GM19099 (cell line): ENCODE data around the gene PFKFB2.

ENCODE experiments used
- POLR2A ChIP-seq: IDR thresholded peaks from 3 replicates; pipeline ENCODE4 v1.6.1; 2011; ENCODE audit warnings: low read depth; ENCODE audit not compliant: insufficient read length; ENCODE audit errors: extremely low read depth

PFKFB2 gene

DNA sequence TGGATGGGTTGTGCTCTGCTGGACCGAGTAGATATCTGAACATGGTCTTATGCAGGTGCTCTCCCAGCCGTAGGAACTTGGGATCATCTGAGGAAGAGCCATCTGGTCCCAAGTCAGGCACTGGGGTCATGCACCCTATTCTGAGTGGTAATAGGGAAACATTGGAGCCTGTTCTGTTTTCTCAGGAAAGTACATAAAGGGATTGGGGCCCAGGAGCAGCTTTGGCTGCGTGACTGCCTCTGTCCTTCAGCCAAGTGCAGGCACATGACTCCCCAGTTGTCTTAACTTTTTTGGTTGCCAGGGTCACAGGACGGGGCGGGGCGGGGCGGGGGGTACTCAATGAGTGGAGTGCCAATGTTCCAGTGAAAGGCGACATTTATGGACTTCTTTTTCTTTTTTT, 11.5 kb downstream of the PFKFB2 start:
- no peak for TF ChIP-seq POLR2A

DNA sequence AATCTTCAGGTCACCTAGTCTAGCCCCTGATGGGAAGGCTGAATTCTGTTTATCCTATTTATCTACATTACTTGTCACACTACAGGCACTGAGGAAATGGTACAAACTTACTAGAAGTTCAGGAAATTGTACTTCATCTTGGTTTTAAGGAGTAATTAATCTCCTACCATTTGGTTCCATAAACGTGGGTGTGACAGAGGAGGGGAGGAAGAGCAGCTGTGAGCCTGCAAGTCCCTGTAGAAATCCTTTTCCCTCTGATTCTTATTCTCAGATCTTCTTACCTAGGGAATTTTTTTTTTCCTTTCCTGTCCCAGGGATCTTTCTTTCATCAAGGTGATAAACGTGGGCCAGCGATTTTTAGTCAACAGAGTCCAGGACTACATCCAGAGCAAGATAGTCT, 14.1 kb downstream of the PFKFB2 start:
- no peak for TF ChIP-seq POLR2A

DNA sequence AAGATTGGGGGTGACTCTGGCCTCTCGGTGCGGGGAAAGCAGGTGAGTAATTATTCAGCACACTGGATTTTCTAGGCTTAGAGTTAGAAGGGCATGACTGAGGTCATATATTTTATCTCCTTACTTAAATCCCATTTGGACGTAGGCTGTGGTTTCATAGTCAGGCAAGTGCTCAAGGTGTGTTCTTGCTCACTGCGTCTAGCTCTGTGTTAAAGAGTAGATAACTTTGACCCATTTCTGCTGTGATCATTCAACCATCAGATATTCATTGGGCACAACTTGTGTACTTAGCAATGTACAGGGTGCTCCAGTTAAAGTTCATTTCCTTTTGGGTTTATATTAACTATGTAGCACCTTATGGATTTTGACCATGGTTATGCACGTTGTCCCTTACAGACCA, 14.6 kb downstream of the PFKFB2 start:
- no peak for TF ChIP-seq POLR2A

DNA sequence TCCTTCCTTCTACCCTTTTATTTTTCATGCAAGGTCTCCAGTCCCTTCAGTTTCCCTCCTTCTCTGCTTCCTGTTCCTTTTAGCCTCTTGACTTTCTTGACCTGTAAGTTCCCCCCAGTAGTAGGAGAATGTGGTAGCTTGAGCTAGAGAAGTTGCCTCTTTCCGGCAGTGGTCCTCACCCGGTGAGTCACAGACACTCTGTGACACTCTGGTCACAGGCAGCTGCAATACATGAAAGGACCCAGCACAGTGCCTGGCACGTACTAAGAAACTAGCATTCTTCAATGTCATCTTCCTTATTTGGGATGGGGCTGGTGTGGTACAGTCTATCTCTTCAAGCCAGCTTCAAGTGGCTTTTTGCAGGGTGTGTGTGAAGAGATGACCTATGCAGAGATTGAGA, 16.0 kb downstream of the PFKFB2 start:
- no peak for TF ChIP-seq POLR2A

DNA sequence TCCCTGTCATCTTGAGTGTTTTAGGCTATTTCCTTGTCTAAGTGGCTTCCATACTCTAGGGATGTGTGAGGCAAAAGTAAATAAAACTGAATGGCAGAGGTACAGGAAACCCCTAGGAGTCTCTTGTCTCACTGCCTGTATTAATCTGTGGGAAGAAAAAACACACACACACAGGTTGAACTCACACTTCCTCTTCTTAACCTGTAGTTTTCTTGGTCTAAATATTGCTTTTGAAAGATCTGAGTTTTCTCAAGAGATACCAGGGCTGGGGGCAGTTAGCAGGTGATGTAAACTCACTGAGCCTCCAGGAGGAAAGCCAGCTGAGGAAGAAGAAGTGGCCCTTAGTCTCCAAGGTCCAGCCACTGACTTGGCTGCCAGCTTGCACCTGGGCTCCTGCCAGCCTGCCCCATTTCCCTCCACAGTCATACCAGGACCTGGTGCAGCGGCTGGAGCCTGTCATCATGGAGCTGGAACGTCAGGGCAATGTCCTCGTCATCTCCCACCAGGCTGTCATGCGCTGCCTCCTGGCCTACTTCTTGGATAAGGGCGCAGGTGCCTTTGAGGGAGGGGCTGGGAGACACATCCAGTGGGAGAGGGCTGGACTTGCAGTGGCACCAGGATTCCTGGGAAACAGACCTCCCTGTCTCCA, 16.9 kb downstream of the PFKFB2 start:
- TF ChIP-seq POLR2A: no peak

DNA sequence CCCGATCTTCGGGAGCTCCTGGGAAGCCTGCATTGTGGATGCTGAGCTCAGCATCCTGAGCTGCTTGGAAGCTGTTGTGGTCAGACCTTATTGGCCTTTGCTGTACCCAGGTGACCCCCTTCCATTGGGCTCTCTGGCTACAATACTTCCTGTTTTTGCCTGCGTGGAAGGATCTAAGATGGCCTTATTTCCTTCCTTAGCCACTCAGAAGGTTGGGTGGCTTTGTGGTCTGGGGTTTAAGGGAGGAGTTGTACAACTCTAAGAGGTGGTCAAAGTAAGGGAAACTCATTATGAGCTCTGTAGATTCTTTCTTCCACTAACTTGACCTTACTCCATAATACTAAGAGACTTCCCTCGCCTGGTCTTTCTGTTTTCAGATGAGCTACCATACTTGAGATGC, 17.7 kb downstream of the PFKFB2 start:
- no peak for TF ChIP-seq POLR2A

DNA sequence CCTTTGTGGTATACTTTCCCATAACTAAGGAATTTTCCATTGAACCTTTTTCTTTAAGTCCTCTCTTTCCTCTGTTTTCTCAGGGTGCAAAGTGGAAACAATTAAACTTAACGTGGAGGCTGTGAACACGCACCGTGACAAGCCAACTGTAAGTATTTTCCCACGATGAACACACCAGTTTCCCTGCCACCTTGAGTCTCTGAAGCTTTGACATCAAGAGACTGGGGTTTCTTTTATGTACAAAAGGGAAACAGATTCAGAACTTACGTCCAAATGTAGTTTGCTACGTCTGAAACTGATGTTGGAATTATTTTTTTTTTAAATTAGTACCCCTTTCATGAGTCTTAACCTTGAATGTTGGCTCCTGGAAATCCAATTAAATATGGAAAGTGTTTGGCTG, 18.4 kb downstream of the PFKFB2 start:
- no peak for TF ChIP-seq POLR2A

DNA sequence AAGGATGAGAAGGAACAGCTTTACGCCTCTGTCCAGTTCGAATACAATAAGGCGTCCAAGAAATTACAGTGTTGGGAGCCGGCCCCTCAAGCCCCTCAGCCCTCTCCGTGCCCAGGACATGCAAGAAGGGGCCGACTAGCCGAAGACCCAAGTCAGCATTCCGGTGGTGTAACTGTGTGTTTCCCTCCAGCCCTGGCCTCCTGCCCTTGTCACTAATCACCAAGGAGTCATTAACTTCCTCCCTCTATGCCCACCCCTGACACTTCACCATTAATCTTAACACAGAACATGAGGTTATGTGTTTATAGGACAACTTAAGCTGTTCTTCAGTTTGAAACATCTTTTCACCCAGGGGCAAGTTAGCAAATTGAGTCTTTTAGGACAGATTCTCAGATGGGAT, 19.2 kb downstream of the PFKFB2 start:
- no peak for TF ChIP-seq POLR2A

DNA sequence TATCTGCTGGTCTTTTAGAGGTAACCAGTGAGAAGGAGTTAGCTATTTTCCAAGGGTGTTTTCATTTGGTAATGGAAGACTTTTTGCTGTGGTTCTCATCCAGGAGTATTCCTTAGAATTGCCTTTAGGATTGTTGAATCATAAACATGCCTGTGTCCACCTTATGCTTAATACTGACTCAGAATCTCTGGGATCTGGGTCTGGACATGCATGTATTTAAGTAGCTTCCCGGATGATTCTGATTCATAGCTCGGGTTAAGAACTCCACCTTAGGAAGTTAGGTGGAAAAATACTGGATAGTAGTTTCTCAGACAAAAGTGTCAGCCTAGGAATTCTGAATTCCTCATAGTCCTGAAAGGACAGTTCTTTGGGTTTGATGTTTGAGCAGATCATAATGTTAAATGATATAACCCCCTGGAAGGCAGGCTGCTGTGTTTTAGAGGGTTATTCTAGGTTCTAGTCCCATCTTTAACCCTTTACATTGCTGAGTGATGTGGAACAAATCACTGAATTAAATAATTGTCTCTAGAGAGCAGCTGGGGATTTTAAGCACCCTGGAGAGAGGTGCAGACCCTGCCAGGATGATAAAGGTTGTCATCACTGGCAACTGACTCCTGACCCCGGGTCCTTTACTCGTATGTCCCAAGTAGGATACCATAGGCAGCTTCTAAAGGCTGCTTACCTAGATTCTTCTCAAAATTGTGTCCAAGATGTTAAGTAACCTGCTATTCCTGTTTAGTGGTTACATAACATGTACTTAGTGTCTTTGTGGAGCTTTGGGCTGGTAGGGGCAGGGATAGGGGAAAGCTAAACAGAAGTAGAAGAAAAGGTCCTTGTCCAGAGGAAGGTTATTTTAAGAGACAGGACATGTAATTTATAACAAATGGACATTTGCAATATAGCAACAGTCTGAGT, 21.1 kb downstream of the PFKFB2 start:
- no peak for TF ChIP-seq POLR2A

DNA sequence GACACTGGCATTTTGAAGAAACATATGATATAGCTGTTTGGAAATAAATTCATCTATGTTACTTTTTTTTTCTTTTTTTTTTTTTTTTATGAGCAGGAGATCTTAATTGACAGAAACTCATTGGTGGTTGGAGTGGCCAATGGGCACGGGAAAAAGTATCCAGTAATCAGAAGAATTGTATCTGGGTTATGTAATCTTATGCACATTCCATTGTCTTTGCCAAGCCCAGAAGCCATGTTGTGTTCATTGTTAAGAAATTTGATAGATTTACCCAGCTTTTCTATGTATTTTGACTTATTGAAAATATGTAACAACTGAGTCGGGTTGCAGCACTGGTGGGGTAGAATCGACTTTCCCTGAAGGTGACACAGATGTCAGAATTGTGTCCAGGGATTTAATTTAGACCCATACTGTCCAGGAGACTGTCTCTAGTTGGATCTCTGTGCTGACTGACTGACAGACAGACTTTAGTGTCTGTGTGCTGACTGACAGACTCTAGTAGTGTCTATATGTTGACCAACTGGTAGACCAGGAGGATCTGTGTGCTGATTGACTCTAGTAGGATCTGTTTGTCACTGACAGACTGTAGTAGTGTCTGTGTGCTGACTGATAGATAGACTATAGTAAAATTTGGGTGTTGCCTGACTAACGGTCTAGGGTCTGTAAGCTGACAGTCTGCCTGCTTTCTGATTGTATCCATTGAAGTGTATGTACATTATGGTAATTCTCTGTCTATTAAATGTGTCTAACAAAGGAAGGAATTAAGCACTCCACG, 23.3 kb downstream of the PFKFB2 start:
- no peak for TF ChIP-seq POLR2A

DNA sequence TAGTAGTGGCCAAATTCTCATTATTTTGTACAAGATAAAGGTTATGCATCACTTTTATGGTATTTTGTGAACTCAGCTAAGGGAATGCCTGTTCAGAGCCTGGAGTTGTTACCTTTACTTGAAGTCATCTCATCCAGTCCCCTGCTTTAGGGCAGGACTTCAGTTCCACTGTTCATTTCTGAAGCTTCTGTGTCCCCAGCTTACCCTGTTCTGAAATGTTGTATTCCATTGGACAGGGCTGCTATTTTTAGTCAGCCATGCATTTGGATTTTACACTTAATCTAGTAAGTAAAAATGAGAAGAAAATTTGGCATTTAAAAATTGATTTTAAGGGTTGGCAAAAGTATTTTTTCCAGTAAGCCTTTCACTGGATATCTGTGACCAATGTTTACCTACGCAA, 23.9 kb downstream of the PFKFB2 start:
- TF ChIP-seq POLR2A: no peak

DNA sequence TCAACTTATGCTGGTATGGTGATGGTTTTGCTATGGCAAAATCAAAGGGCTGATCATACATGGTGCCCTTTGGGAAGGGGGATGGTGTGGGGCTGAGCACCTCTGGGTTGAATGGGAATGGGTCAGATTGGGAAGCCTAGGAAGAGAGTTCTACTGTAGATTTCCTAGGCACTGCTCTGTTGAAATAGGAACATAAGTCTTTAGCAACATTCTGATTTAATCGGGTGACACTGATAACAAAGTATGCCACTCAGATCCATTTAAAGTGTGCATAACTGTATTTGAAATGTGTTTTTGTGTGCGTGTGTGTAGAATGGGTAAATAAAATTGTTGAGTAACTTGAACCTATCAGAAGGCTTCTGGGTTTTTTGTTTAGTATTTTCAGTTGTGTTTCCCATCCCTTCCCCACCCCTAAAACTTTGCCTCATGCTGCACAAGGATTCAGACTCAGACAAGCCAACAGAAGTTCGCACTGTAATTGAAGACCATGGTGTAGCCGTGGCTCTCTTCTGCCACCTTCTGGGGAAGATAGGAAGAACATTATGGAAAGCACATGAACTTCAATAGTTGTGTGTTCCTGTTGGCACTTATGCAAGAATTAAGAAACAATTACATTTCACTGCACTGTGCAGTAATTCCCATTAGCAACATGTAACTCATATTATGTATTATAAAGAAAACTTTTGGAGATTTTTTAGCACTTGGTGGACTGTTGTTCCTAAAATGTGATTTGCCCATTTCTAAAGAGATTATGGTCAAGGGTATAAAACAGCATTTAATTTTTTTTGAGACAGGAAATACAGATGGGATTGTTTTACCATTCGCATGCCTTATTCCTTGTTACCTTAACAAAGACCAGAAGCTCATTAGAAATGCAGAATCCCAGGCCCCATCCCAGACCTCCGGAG, 24.6 kb downstream of the PFKFB2 start:
- no peak for TF ChIP-seq POLR2A

DNA sequence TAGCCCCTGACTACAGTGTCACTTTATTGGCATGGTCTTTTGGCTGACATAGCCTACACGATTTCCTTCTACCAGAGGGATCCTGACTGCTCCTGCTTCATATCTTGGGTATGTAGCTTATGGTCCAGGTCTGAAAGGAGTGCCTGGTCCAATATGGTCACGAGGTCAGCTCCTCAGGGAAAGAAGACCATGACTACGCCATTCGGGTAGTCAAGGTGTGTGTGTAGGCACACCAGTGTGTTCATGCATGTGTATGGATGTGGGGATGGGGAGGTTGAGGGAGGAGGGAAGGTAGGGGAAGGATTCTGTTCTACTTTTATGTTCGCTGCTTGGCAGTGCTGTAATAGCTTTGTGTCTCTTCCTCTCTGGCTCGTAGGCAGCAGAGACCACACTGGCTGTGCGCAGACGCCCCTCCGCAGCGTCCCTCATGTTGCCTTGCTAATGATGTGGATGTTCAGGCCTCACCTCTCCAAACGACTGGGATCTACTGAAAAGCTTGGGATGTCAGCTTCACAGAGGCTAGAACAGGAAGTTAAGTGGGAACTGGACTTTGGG, 25.6 kb downstream of the PFKFB2 start:
- TF ChIP-seq POLR2A: no peak

DNA sequence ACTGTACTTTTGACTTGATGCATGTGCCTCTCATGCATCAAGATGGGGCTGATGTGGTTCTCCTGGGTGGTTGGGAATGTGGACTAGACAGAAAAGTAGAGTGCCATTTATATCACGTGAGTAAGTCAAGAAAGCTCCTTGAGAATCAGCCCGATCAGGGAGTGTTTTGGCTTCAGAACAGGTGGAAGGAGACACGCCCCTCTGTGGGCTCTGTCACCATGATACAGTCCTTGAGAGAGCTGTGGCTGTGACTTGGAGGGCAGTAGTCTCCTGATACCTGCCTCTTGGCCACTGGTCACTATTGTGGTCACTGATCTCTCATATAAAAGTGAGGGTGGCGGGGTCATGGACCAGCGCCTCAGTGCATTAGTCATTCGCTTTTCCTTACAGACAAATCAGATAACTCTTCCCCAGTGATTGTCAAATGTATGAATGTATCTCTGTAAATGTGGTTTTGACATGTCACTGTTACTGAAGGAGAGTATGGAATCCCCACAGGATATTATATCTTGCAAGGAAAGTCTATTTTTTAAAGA, 26.7 kb downstream of the PFKFB2 start:
- no peak for TF ChIP-seq POLR2A

DNA sequence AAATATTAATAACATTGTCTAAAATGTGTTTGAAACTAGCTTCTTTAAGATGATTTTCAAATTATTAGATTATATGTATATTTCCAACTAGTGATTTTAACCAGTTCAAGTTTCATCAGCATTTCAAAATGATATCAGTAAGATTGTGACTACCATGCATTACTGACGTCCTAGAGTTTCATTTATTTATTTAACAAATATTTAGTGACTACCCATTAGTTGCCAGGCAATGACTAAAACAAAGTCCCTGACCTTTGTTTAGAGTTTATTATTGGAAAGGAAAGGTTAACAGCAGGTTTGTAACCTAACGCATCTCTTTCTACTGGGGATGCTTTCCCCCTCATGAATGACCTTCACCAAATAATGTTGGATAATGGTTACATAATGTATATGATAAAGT, 28.0 kb downstream of the PFKFB2 start:
- TF ChIP-seq POLR2A: no peak

DNA sequence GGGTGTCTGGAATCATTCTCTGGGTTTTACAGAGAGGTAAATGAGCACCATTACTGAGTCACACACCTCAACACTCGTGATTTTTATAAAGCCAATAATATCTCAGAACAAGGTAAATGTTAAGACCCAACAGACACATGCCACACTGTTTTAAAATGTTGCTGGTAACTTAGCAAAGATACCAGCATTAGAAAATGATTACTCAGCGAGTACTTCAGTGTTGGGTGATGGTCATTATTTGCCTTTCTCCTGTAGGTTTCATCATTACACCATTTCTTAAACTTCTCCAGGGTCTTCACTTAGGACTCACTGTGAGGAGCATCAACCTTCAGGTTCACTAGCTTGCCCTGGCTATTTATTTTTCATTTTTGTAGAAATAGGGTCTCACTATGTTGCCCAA, 28.7 kb downstream of the PFKFB2 start:
- no peak for TF ChIP-seq POLR2A
